BE2C (cell line): ENCODE measurements around the gene SIT1.

Experiments used
- DNase-seq: peaks from one replicate; pipeline ENCODE4 v3.0.0-alpha.2; 2020
- H3K27me3 ChIP-seq: fragments of 250-450 bp; sonication (Bioruptor Pico); 2 replicates; pipeline ENCODE4 v1.5.1; 2020; ENCODE audit warnings: mild to moderate bottlenecking
- H3K36me3 ChIP-seq: fragments of 250-450 bp; sonication (Bioruptor Pico); 2 replicates; pipeline ENCODE4 v1.5.1; 2020; ENCODE audit warnings: mild to moderate bottlenecking
- H3K4me1 ChIP-seq: fragments of 250-450 bp; sonication (Bioruptor Pico); 2 replicates; pipeline ENCODE4 v1.5.1; 2020
- H3K4me3 ChIP-seq: 2 replicates; pipeline ENCODE4 v1.5.1; 2011; ENCODE audit warnings: low read depth, low read length
- H3K9me3 ChIP-seq: fragments of 250-450 bp; sonication (Bioruptor Pico); 2 replicates; pipeline ENCODE4 v1.5.1; 2020
- CTCF ChIP-seq: IDR thresholded peaks from 2 replicates; pipeline ENCODE4 v1.5.1; 2012; ENCODE audit warnings: mild to moderate bottlenecking, low read depth, low read length

The SIT1 gene

GRCh38 chr9:35665471-35665818, 14.7 kb upstream of the SIT1 start:
- H3K36me3 ChIP-seq: peaks cover 4% of the 10 kb centered on the region
- no peaks in the 10 kb centered on the region for H3K4me1 ChIP-seq
- TF ChIP-seq CTCF: no peak
- no peaks in the 10 kb centered on the region for H3K27me3 ChIP-seq
- peak overlapping the region; percentile 78 for H3K4me3 ChIP-seq
- DNase-seq: no peak
- H3K9me3 ChIP-seq: no peaks in the 10 kb centered on the region

DNA sequence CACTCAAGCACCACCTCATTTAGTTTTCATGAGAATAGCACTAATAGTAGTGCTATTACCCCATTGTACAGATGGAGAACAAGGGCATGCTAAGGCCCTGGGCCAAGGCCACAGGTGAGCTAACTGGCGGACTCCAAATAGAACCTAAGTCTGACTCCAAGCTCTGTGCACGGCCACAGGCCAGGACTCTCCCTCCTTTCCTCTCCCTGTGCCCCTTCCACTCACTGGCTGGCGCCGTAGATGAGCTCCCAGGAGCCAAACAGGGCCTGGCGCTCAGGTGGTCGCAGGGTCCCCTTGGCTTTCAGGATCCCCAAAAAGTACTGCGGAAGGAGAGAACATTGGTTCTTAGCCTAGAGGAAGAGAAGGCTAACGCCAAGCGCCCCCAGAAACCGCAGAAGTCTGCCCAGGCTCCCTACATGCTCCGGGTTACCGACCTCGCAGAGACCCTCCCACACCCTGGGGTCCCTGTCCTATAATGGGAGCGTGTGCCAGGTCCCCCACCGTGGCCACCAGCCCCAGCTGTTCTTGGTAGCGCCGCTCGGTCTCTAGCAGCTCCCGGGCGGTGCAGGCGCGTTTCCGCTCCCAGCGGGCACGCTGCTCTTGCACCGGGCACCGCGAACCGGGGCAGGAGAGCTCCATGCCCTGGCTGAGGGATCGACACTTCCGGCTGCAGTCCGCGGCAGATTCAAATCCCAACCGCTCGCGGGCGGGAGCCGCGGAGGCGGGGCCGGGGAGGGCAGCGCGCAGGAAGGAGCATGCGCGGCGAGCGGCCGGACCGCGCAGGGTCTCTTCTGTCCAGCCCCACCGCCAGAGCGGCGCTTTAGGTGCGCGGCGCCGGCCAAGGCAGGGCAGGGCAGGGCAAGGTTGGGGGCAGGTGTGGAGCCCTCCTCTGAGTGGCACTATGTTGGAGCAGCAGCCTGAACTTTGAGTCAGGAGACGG, 14.1 kb upstream of the SIT1 start, which contains the start of gene ARHGEF39:
Gene ARHGEF39, minus strand, starts transcription at position 665 of the 940 bp plus-strand sequence. Its CDS starts 26 bp downstream, at position 639.
- H3K4me3 ChIP-seq: peak within 1 kb of the TSS; percentile 78
- TF ChIP-seq CTCF: peak; percentile 36
- peaks cover 4% of the 10 kb centered on the region for H3K36me3 ChIP-seq
- H3K27me3 ChIP-seq: no peaks in the 10 kb centered on the region
- H3K4me1 ChIP-seq: no peaks in the 10 kb centered on the region
- H3K9me3 ChIP-seq: no peaks in the 10 kb centered on the region
- DNase-seq: peak; percentile 88

GRCh38 chr9:35662437-35662836, 11.7 kb upstream of the SIT1 start:
- no peak for TF ChIP-seq CTCF
- Histone ChIP-seq H3K4me1 (0 out of 2 replicates have a peak, but pooled peaks cover 3% of the 10 kb centered on the region), H3K4me3 (no peak overlapping the region), H3K9me3 (no peaks in the 10 kb centered on the region), H3K27me3 (no peaks in the 10 kb centered on the region), H3K36me3 (peaks cover 4% of the 10 kb centered on the region)
- no peak for DNase-seq

- peaks cover 4% of the 10 kb centered on the region for H3K36me3 ChIP-seq
- no peak overlapping the region for H3K4me3 ChIP-seq
- H3K4me1 ChIP-seq: 0 out of 2 replicates have a peak, but pooled peaks cover 3% of the 10 kb centered on the region
- no peaks in the 10 kb centered on the region for H3K9me3 ChIP-seq
- DNase-seq: no peak
- TF ChIP-seq CTCF: no peak
- H3K27me3 ChIP-seq: no peaks in the 10 kb centered on the region
Measured at GRCh38 chr9:35661756-35662350, 11.1 kb upstream of the SIT1 start.

- TF ChIP-seq CTCF: peak; percentile 41
- peaks cover 4% of the 10 kb centered on the region for H3K36me3 ChIP-seq
- H3K27me3 ChIP-seq: no peaks in the 10 kb centered on the region
- no peak overlapping the region for H3K4me3 ChIP-seq
- no peak for DNase-seq
- H3K9me3 ChIP-seq: no peaks in the 10 kb centered on the region
- 0 out of 2 replicates have a peak, but pooled peaks cover 3% of the 10 kb centered on the region for H3K4me1 ChIP-seq
Measured at GRCh38 chr9:35660966-35661415, 10.3 kb upstream of the SIT1 start.
